Femur (tissue), 1 donor: ENCODE measurements around the gene TFE3.

Experiments
- DNase-seq: peaks from one replicate; pipeline ENCODE4 v3.0.0-alpha.2; 2017

The TFE3 gene

DNA sequence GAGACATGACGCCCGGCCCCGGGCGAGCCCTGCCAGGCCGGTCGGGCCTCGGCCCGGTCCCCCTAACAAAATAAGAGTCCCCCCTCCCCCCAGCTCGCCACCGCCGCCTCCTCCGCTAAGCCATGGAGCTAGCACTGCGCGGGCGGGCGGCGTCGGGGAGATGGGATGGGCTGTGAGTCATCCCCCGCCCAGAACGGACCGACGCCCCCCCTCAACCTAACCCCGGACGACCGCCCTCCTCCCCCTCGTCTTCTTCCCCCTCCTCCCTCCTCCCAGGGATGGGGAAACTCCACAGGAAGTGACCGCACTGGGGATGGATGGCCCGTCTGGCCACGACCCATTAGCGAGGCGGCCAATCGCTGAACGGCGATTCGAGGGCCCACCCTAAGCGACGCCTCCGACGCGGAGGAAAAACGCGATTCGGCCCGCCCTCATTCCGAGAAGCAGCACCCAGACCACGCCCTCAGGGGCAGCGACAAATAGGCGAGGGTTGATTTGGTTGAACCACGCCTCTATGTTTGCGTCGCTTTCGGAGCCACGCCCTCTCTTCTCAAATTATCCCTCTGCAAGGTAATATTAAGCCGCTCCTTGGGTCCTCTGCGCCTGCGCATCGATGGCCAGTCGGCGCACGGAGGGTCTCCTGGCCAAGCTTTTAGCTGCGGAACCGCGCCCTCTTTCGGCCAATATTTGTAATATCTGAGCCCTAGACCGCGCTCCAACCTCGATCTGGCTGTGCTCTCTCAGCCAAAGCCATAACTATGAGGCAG is at the start of gene TFE3:
Gene TFE3 (minus strand): TSS at position 138 of the 767 bp plus-strand sequence. CDS start 131 bp downstream, at position 7.
- peak; percentile 99 for DNase-seq

DNA sequence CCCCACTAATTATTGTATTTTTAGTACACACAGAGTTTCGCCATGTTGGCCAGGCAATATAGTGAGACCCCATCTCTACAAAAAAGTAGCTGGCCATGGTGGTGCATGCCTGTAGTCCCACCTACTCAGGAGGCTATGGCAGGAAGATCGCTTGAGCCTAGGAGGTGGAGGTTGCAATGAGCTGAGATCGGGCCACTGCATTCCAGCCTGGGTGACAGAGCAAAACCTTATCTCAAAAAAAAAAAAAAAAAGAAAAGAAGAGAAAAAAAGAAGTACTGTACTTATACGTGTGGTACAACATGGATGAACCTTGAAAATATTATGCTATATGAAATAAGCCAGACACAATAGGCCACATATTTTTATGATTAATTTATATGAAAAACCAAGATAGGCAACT is 46.4 kb upstream of the TFE3 start:
- DNase-seq, result no peak

DNA sequence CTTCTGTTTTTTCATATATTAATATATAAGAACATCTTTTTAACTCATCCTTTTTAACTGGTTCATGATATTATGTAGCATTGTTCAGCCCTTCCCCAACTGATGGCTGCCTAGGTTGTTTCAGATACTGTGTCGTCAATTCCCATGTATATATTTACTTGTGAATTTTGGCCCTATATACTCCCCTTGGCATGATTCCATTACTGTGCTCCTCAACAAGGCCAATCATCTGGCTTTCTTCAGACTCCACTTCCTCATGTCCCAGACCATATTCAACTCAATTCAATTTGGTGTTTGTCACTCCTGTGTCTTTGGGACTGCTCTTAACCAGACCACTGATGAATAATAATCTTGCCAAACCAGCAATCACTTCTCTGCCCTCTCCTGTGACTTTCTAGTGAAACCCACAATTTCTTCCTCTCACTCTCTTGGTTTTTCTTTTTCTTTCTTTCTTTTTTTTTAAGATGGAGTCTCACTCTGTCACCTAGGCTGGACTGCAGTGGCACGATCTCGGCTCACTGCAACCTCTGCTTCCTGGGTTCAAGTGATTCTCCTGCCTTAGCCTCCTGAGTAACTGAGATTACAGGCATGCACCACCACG is 39.2 kb upstream of the TFE3 start:
- DNase-seq, result no peak

DNA sequence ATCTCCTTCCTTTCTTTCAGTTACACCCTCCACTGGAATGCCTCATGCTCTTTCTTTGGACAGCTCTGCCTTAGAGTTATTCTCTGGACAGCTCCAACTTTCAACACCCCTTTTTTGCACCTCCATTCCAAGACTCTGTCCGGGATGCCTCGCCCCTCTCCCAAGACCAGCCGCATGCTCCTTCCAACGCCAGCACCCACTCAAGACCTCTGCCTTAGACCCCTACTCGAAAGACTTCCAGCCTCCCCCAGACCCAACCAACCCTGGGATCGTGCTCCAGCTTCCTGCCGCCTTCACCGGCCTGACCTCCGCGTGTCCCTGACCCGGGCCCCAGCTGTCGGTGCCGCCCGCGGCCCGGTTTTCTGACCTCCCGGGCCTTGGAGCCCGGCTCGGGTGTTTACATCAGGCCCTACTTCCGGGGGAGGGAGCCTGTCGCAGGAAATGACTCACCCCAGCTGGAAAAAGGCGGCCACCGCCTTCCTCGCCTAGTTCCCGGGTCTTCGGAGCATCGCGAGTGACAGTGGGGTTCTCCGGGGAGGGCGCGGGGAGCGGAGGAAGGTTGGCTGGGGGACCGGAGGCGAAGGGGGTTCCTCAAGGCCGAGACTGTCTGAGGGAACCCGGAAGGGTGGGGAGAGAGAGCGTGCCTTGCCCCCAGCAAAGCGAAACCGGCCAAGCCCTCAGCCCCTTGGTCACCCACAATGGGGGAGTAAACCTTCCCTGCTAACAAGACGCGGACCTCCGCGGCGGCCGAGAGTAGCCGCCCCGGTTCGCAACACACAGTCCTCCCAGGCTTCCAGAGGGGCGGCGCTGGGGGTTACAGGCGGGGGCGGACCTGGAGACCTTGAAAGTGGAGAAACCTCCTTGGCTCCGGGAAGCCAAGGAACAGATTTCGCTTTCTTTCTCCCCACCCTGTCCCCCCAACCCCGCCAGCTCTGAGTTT is 36.6 kb upstream of the TFE3 start, which contains the start of gene WDR45:
Gene WDR45 (minus strand): TSS at position 399 of the 940 bp plus-strand sequence. CDS start 1,792 bp downstream, outside the sequence.
- DNase-seq, result peak; percentile 87

GRCh38 chrX:49077941-49078340 is 34.8 kb upstream of the TFE3 start:
- no peak for DNase-seq

GRCh38 chrX:49075347-49075746 is 32.2 kb upstream of the TFE3 start:
- DNase-seq, result no peak

- peak; percentile 95 for DNase-seq
Measured at GRCh38 chrX:49073601-49074575, 30.7 kb upstream of the TFE3 start, which contains the start of gene PRAF2. TSS of gene PRAF2 (minus strand) at chrX:49074002. CDS start at chrX:49073987, 15 bp downstream.

GRCh38 chrX:49072712-49073095 is 29.5 kb upstream of the TFE3 start:
- DNase-seq, result no peak

- peak; percentile 88 for DNase-seq
Measured at GRCh38 chrX:49071877-49072711, 28.9 kb upstream of the TFE3 start.

GRCh38 chrX:49070988-49071387 is 27.8 kb upstream of the TFE3 start:
- no peak for DNase-seq

- no peak for DNase-seq
Measured at GRCh38 chrX:49069038-49069437, 25.9 kb upstream of the TFE3 start.

DNA sequence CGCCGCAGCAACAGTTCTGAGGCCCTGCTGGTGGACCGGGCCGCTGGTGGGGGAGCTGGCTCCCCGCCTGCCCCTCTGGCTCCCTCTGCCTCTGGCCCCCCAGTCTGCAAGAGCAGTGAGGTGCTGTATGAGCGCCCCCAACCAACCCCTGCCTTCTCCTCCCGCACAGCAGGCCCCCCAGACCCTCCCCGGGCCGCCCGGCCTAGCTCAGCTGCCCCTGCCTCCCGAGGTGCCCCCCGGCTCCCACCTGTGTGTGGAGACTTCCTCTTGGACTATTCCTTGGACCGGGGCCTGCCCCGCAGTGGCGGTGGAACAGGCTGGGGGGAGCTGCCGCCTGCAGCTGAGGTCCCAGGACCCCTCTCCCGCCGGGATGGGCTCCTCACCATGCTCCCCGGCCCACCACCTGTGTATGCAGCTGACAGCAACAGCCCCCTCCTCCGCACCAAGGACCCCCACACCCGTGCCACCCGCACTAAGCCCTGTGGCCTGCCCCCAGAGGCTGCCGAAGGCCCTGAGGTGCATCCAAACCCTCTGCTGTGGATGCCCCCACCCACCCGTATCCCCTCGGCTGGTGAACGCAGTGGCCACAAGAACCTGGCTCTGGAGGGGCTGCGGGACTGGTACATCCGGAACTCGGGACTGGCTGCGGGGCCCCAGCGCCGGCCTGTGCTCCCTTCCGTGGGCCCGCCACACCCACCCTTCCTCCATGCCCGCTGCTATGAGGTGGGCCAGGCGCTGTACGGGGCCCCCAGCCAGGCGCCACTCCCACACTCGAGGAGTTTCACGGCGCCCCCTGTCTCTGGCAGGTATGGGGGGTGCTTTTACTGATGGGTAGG is 24.3 kb upstream of the TFE3 start:
- no peak for DNase-seq

DNA sequence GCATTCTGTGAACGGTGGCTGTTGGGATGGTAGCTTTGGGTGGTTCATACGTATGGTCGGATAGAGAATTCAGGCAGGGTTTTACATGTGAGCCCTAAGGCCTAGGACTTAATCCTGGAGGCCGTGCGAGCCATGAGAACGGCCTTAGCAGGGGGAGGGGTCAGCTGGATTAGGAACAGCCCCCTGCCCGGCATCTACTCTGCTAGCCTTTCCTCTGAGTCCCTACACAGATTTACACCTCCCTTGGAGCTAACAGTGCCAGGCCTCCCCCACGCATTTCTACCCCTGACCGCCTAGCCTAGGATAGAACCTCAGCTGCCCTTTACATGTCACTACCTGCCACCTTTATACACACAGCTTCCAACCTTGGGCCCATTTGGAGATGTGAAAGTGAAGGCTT is 23.5 kb upstream of the TFE3 start:
- no peak for DNase-seq

DNA sequence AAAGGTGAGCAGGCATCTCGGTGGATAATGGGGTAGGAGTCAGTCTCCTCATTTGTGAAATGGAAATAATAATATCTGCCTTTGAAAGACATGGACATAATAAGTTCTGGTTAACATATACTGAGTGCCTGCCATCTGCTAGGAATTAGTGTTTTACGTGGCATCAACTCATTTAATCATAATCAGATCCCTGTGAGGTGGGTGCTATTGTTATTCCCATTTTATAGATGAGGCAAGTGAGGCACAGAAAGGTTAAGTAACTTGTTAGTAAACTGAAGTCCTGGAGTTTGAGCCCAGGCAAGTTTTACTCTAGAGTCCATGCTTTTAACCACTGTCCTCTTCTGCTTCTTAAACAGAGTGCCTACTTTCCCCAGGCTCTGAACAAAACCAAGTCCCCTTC is 23.1 kb upstream of the TFE3 start:
- DNase-seq, result no peak

GRCh38 chrX:49064735-49065134 is 21.6 kb upstream of the TFE3 start:
- no peak for DNase-seq

DNA sequence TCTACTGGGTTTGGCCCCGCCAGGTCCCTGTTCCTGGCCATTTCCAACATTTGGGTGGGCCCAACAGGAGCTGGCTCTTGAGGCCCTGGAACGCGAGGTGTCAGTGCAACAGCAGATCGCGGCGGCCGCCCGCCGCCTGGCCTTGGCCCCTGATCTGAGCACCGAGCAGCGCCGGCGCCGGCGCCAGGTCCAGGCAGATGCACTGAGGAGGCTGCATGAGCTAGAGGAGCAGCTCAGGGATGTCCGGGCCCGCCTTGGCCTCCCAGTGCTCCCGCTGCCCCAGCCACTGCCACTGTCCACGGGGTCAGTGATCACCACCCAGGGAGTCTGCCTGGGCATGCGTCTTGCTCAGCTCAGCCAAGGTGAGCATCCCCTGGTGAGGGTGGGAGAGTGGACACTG is 21.1 kb upstream of the TFE3 start:
- no peak for DNase-seq

DNA sequence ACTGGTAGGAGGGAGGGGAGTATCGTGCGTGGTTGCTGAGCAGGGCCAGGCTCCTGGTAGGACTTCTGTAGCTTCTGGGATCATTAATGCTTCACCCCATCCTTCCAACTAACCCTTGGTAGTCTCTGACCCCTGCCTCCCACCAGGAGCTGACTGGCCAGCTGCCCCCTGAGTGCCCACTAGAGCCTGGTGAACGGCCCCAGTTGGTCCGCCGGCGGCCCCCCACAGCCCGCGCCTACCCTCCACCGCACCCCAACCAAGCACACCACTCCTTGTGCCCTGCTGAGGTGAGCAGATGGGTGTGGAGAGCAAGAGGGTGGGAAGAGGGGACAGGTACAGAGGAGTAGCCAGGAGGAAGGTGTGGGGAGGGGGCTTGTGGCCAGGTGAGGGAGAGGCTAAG is 20.6 kb upstream of the TFE3 start:
- DNase-seq, result no peak

- no peak for DNase-seq
Measured at GRCh38 chrX:49061916-49062315, 18.8 kb upstream of the TFE3 start.

DNA sequence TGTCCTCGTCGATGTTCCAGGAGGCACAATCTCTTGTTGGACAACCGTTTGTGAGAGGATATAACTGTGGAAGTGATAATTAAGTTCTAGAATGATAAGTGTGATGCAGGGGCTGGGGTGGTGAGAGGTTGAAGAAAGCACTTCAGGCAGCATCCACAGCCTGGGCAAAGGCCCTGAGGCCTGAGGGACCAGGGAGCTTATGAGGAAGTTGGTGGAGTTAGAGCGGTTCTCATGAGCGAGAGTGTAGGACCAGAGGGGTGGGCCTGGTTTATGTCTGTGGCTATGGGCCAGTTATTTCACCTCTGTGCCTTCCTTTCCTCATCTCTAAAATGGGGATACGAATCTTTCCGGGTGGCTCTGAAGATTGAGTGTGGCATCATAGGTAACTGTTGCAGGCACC is 18.3 kb upstream of the TFE3 start:
- no peak for DNase-seq

- no peak for DNase-seq
Measured at GRCh38 chrX:49060914-49061313, 17.8 kb upstream of the TFE3 start.
